Loucy (cell line): ENCODE results near the gene ARMH4.

ENCODE experiments used
- H2AFZ ChIP-seq: fragments of 200-600 bp; sonication (generic); 2 replicates; pipeline ENCODE4 v1.6.0; 2016; ENCODE audit warnings: antibody characterized with exemption, mild to moderate bottlenecking, low read length, moderate library complexity
- H3F3A ChIP-seq: fragments of 200-600 bp; 2 replicates; pipeline ENCODE4 v1.6.0; 2016; ENCODE audit warnings: antibody characterized with exemption, low read depth, mild to moderate bottlenecking
- H3K27me3 ChIP-seq: fragments of 200-600 bp; sonication (generic); 2 replicates; pipeline ENCODE4 v1.6.1; 2014; ENCODE audit warnings: low read length, mild to moderate bottlenecking; ENCODE audit not compliant: insufficient read depth, poor library complexity, severe bottlenecking
- H3K36me3 ChIP-seq: fragments of 200-600 bp; sonication (generic); 2 replicates; pipeline ENCODE4 v1.6.1; 2016; ENCODE audit warnings: low read length; ENCODE audit not compliant: insufficient read depth
- H3K4me1 ChIP-seq: fragments of 200-600 bp; sonication (generic); 2 replicates; pipeline ENCODE4 v1.5.1; 2014; ENCODE audit warnings: low read length, mild to moderate bottlenecking; ENCODE audit not compliant: insufficient read depth, poor library complexity, severe bottlenecking
- H3K4me2 ChIP-seq: fragments of 200-600 bp; sonication (generic); 2 replicates; pipeline ENCODE4 v1.6.0; 2014; ENCODE audit warnings: antibody characterized with exemption, low read length, low read depth, mild to moderate bottlenecking; ENCODE audit not compliant: poor library complexity, severe bottlenecking
- H3K4me3 ChIP-seq: fragments of 200-600 bp; sonication (generic); 2 replicates; pipeline ENCODE4 v1.5.1; 2014; ENCODE audit warnings: low read length, mild to moderate bottlenecking, mixed read lengths; ENCODE audit not compliant: poor library complexity, severe bottlenecking
- H3K79me2 ChIP-seq: fragments of 200-600 bp; sonication (generic); 2 replicates; pipeline ENCODE4 v1.6.1; 2014; ENCODE audit warnings: low read length; ENCODE audit not compliant: insufficient read depth
- H3K9ac ChIP-seq: fragments of 200-600 bp; sonication (generic); 2 replicates; pipeline ENCODE4 v1.6.0; 2014; ENCODE audit warnings: mild to moderate bottlenecking, low read depth, low read length, moderate library complexity; ENCODE audit not compliant: poor library complexity, severe bottlenecking
- H3K9me2 ChIP-seq: fragments of 200-600 bp; sonication (generic); replicated peaks from 2 replicates; pipeline ENCODE4 v1.6.1; 2016; ENCODE audit warnings: low read depth, low read length, mixed read lengths
- H3K9me3 ChIP-seq: fragments of 200-600 bp; sonication (generic); 2 replicates; pipeline ENCODE4 v1.6.1; 2014; ENCODE audit warnings: mild to moderate bottlenecking, antibody characterized with exemption, low read length, low read depth; ENCODE audit not compliant: insufficient read depth
- H4K20me1 ChIP-seq: fragments of 200-600 bp; sonication (generic); 2 replicates; pipeline ENCODE4 v1.6.0; 2014; ENCODE audit warnings: antibody characterized with exemption, low read length, mild to moderate bottlenecking; ENCODE audit not compliant: insufficient read depth, poor library complexity, severe bottlenecking
- CTCF ChIP-seq: fragments of 200-600 bp; sonication (generic); conservative IDR thresholded peaks from 2 replicates; pipeline ENCODE4 v1.5.1; 2014; ENCODE audit warnings: mild to moderate bottlenecking, antibody characterized with exemption, low read length
- EZH2phosphoT487 ChIP-seq: fragments of 200-600 bp; IDR thresholded peaks from 2 replicates; pipeline ENCODE4 v1.6.1; 2018; ENCODE audit warnings: antibody characterized with exemption, mild to moderate bottlenecking, moderate library complexity, borderline replicate concordance

The ARMH4 gene

GRCh38 chr14:58141893-58142292 is 10.1 kb downstream of the ARMH4 start:
- H4K20me1 ChIP-seq: no peaks in the 10 kb centered on the region
- H3F3A ChIP-seq: no peaks in the 10 kb centered on the region
- H3K9me3 ChIP-seq: no peaks in the 10 kb centered on the region
- H2AFZ ChIP-seq: no peak overlapping the region
- H3K79me2 ChIP-seq: no peaks in the 10 kb centered on the region
- TF ChIP-seq EZH2phosphoT487 (no peak), CTCF (no peak)
- no peaks in the 10 kb centered on the region for H3K36me3 ChIP-seq
- H3K4me1 ChIP-seq: no peaks in the 10 kb centered on the region
- H3K4me3 ChIP-seq: no peak overlapping the region
- no peak overlapping the region for H3K4me2 ChIP-seq
- H3K27me3 ChIP-seq: no peaks in the 10 kb centered on the region
- no peaks in the 10 kb centered on the region for H3K9me2 ChIP-seq
- no peak overlapping the region for H3K9ac ChIP-seq

GRCh38 chr14:58138714-58139482 is 13.1 kb downstream of the ARMH4 start:
- Histone ChIP-seq H3K9ac (no peak overlapping the region), H3K9me3 (no peaks in the 10 kb centered on the region), H3K4me2 (no peak overlapping the region), H3K36me3 (no peaks in the 10 kb centered on the region), H2AFZ (no peak overlapping the region), H3K9me2 (no peaks in the 10 kb centered on the region), H4K20me1 (no peaks in the 10 kb centered on the region), H3K27me3 (no peaks in the 10 kb centered on the region), H3K4me1 (no peaks in the 10 kb centered on the region), H3K4me3 (no peak overlapping the region), H3F3A (no peaks in the 10 kb centered on the region), H3K79me2 (no peaks in the 10 kb centered on the region)
- TF ChIP-seq EZH2phosphoT487 (no peak), CTCF (no peak)

GRCh38 chr14:58138031-58138713 is 13.8 kb downstream of the ARMH4 start:
- Histone ChIP-seq H3K9me2 (no peaks in the 10 kb centered on the region), H3K9ac (no peak overlapping the region), H3F3A (no peaks in the 10 kb centered on the region), H3K27me3 (no peaks in the 10 kb centered on the region), H2AFZ (no peak overlapping the region), H3K4me2 (no peak overlapping the region), H3K9me3 (no peaks in the 10 kb centered on the region), H3K4me1 (no peaks in the 10 kb centered on the region), H3K4me3 (no peak overlapping the region), H3K36me3 (no peaks in the 10 kb centered on the region), H4K20me1 (no peaks in the 10 kb centered on the region), H3K79me2 (no peaks in the 10 kb centered on the region)
- TF ChIP-seq EZH2phosphoT487: no peak
- no peak for TF ChIP-seq CTCF
